GDM1 (cell line): ENCODE data around the gene TXLNG.
"Not testable (repeated sequence)": the region's sequence is repeated elsewhere in the genome, so short reads cannot be mapped to it uniquely, and the experiment has no call there.

ENCODE experiments used
- DNase-seq: peaks from one replicate; lab custom pipeline; 2025; lab: John Stamatoyannopoulos, UW

TXLNG gene

DNA sequence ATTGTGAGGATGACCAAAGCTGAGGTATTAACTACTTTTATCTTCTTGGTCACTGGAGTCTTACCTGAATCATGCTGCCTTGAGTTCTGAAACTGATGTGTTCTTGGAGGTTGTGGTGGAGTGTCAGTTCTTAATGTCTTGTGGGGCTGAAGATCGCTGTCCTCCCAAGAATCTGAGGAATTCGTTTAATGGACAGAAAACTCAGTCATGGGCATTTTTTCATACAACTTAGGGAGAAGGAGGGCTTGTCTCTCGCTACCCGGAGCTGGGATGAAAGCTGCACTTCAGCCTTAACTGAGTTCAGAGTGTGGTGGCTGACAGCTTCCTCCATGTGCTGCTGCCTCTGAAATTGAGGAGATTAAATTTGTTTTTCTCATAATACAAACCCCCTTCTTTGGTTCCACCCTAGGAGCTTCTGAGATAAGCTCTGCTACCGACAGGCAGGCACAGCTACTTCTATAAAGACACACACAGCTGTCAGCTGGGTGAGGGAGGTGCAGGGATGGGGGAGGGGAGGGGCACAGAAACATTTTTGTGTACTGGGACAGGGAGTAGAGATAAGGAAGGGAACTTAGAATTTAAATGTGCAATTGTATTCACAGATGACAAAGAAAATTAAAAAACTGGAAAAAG is 53.1 kb downstream of the TXLNG start:
- no peak for DNase-seq

DNA sequence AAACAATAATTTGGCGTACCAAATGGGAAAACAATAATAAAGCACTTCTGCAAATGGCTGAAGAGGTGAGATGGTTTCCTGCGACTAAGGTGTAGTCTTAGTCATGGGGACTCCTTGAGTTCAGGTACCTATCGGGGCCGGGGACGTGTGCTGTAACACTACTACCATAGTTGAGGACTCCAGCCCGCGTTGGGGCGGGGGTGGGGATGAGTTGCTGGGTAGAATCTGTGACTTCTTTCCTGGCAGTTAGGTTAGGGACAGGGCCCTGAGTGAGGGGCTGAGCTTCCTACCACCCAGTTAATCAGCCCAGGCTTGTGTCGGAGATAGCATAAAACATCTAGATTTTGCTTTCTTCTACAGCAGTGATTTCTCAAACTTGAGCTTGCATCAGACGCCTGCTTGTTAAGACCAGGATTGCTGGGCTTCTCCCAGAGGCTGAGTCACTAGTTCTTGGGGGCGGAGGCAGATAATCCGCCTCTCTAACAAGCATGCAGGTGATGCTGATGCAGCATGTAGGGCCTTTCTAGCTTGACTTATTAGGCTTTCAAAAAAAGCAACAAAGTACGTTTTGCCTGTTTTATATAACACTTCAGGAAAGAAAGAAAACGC is 53.7 kb downstream of the TXLNG start:
- DNase-seq: no peak

DNA sequence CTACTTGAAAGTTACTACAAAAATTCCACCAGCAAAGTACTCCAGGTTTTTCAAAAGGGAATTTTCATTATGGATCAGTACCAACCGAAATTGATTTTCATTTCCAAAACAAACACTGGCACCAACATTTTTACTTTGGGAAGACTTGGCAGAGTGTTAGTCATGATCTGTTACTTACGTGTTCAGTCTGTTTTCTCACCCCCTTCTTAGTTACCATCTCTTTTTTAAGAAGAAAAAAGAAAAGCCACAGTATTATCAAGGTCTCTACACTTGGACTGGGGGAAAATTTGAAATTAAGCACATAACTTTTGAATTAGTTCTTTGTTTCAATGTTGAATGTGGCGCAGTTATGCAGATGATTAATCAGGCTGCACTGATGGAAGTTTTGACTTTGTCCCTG is 56.4 kb downstream of the TXLNG start:
- no peak for DNase-seq

DNA sequence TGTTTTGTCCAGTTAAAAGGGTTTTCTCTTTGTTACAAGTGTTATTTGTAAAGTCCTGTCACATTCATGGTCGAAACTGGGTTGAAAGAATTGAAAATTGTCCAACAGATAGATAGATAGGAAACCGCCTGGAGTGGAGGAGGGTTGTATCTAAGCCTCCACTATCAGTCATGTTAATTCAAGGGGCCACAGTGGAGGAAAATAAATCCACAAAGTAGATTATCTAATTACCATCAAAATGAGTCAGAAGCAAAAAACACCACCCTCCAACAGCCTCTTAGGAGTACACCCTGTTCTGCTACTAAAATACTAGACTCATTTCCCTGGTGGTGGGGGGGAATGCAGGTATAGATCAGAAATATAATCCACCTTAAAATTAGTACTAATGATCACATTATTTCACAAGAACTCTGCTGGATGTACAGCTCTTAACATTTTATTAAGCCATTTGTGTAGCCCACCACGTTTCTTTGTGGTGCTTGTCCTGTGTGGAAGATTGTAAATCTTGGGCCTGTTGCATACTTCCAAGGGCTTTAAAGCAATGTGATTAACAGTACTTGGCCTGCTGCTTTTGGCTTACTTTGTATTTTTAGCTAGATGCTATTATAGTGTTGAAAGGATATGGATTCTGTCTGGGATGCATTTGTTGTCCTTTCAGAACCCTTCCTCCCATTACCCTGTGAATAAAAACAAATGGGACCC is 57.1 kb downstream of the TXLNG start:
- no peak for DNase-seq

DNA sequence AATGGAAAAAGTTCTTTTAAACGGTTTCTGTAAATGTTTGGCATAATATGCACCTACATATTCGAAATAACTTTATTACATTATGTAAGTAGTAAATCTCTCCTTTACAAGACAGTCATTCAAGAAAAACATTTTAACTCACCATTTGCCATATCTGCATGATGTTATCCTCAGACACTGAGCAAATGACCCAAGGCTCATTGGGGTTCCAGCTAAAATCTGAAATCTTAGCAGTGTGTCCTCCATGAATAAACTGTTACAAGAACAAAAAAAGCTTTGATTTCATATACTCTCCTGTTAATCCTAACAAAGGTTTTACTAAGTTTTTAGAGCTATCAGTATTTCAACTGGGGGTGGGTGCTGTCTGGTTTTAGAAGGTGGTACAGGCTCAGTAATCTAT is 59.4 kb downstream of the TXLNG start:
- no peak for DNase-seq

DNA sequence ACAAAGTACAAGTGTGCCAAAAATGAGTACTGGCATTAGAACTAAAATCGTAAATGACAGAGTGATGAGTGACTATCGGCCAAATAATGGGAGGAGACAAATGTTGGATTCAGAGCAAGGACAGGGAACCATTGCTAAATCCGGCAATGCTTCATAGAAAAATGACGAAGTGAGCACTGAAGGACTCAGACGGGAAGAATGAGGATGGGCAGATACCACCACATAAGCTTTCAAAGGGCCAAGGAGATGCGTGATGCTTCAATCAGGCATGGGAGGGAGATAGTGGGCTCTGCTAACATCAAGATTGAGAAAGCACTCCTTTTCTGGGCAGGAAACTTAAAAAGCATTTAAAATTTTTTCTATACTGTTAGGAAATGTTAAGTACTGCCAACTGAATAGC is 62.3 kb downstream of the TXLNG start:
- DNase-seq: no peak

DNA sequence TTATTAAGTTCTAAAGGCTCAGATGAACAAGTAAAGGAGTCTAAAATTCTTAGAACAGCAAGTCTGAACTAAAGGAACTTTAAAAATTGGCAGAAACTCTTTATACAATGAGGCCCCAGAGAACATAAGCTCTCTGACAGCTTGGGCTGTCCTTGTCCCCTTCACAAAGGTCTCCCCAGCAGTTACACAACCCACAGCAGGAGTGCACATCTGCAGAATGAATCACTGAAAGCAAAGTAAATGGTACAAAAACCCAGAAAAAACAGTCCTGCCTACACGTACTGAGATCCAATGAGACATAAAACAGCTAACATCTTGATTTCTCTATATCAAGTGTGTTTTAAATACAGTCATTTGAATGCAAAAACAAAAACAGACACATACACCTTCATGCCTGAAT is 65.2 kb downstream of the TXLNG start:
- no peak for DNase-seq

DNA sequence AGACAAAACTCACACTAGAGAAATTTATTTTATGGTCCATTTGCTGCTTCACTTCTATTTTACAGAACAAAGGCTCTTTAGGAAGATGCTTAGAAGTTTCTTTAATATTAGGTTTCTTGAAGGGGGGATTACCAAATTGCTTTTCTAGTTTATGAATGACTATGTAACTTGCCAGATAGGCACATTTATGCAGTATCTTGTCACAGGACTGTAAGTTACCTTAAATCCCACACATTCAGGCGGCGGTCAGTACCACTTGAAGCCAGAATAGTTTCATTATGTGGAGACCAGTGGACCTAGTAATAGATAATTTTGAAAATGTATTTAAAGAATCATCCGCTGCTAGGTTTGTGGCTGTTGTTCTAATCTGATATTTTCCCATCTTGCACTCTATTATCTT is 65.6 kb downstream of the TXLNG start:
- DNase-seq: no peak

DNA sequence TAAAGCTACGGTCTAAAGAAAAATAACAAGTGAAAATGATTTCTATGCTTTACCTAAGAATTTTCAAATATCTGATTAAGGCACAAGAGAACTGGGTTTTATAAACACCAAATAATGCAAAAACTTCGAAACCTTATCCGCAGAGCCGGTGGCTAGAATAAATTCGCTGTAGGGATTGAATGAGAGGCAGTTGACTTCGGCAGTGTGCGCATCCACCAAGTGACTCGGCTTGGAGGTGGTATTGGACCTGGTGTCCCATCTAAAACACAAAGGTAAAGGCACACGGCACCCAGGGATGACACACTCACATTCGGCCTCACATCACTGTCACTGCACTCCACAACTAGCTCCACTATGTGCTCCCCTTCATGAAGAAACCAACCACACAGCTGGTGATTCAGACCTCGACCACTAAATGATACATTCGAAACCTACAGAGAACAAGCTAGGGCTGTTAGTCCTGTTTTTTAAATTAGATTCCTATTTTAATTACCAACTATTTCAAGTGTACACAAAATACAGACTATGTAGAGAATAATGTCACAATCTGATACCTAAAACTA is 66.4 kb downstream of the TXLNG start:
- no peak for DNase-seq

DNA sequence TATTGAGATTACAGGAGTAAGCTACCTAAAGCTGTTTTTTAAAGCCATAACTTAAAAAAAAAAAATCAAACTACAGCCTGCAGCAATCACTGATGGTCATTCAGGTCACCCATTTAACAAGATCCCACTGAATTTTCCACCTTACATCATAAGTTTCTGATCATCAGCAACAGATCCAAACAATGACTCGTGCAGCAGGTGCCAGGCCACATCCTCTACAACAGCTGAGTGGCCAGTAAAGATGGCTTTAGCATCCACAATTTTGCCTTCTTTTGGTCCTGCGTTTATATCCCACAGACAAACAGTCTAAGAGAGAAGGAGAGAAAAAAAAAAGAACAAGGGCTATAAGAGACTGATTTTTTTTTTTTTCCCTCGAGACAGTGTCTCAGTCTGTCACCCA is 67.3 kb downstream of the TXLNG start:
- no peak for DNase-seq

DNA sequence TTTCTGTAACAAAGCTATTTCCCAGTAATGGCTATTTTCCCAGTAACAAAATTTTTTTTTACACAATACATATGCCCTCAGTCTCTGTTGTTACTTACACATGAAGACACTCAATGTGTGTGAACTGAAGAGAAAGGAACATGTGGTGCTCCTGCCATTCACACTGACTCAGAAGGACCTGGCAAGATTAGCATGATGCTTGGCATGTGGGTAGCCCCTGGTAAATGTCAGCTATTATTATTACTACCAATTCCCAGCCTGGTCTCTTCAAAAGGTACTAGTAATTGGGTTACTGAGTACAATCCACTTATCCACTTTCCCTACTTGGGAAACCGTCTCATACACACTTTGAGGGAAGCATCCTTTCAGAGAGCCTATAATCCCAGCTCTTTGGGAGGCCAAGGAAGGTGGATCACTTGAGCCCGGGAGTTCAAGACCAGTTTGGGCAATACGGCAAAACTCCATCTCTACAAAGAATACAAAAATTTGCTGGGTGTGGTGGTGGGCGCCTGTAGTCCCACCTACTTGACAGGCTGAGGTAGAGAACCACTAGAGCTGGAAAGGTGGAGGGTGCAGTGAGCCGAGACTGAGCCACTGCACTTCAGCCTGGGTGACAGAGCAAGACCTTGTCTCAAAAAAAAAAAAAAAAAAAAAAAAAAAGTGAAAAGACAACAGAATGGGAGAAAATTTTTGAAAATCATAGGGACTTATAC is 69.3 kb downstream of the TXLNG start:
- no peak for DNase-seq

DNA sequence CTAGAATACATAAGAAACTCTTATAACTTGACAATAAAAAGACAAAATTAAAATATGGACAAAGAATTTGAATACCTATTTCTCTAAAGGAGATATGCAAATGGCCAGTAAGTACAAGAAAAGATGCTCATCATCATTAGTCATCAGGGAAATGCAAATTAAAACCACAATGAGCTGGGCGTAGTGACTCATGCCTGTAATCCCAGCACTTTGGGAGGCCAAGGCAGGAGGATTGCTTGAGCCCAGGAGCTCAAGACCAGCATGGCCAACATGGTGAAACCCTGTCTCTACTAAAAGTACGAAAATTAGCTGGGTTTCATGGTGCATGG is 69.8 kb downstream of the TXLNG start:
- DNase-seq: not testable (repeated sequence)

DNA sequence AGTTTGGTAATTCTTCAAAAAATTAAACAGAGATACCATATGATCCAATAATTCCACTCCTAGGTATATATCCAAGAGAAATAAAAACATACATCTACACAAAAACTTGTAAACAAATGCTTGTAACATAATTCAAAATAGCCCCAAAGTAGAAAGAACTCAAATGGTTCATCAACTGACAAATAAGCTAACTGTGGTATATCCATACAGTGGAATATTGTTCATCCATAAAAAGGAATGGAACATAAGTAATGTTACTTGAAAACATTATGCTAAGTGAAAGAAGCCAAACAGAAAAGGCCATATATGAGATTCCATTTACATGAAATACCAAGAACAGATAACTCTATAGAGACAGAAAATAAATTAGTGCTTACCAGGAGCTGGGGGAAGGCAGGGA is 70.5 kb downstream of the TXLNG start:
- DNase-seq: no peak

DNA sequence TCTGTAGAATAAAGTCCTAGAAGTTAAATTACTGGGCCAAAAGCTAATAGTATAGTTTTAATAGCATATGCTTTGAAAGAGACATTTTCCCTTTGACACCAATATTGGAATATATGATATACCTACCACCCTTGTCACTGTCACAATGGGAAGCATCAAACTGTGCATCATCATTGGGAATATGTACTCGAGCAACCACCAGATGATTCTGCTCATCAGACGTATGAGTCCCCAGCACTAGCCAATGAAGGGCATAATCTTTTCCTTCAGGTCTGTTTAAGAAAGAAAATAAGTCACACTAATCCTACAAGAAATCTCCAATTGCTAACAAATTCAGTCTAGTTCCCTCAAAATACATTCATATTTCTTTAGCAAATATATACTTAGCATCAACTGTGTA is 76.6 kb downstream of the TXLNG start:
- no peak for DNase-seq

DNA sequence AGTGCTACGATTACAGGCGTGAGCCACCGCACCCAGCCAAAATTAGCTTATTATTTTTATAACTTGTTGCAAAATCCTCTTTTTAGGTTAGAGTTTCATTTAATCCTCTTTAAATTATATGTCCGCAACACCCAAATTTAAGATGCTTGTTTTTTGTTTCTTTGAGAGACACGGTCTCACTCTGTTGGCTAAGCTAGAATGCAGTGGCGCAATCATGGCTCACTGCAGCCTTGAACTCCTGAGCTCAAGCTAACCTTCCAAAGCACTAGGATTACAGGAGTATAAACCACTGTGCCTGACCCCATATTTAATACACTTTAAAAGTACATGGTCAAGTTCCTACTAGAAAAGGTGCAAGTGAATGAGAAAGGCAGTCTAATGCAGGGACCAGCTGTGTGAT is 81.7 kb downstream of the TXLNG start:
- DNase-seq: no peak

DNA sequence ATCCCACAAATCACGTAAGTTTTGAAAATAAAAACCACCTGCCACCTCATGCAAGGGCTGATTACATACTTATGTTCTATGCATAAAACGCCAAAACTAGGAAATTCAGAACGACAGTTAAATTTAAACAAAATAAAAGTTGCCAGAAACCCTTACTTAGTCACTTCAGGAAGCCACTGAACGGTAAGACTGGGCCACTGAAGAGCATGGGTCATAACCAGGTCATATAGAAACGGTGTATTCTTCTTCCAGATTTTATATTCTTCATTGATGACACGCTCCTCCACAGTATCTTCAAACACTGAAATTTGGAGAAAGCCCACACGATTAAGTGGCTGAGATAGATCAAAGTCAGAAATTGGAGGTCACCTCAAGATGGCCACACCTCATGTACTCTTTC is 82.7 kb downstream of the TXLNG start:
- DNase-seq: no peak

DNA sequence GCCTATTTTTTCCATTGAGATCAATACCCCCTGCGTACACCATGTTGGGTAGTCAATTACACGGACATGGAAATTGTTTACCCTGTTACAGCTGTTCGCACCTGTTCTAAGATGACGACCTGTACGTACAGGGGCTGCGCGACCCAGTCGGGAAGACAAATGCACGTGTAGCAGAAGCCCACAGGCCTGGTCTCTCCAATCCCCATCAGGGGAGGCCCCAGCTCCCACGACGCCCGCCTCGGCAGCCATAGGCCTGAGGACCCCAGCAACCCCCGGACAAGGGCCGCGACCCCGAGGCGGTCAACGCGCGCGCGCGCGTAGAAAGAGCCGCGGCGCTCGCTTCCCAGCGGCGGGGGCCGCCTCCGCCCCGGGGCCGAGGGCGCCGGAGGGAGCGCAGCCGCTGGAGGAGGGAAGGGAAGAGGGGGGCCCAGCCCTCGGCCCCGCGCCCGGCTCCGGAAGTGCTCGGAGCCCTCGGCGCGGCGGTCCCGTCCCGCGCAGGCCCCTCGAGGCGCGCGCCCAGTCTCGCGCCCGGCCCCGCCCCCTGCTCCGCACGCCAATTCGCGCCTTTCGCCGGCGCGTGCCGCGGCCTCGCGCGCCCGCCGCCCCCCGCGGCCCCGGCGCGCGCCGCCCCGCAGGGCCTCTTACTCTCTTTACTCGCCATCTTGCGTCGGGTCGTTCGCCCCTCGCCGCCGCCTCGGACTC is 83.3 kb downstream of the TXLNG start:
- peak; percentile 32 for DNase-seq

DNA sequence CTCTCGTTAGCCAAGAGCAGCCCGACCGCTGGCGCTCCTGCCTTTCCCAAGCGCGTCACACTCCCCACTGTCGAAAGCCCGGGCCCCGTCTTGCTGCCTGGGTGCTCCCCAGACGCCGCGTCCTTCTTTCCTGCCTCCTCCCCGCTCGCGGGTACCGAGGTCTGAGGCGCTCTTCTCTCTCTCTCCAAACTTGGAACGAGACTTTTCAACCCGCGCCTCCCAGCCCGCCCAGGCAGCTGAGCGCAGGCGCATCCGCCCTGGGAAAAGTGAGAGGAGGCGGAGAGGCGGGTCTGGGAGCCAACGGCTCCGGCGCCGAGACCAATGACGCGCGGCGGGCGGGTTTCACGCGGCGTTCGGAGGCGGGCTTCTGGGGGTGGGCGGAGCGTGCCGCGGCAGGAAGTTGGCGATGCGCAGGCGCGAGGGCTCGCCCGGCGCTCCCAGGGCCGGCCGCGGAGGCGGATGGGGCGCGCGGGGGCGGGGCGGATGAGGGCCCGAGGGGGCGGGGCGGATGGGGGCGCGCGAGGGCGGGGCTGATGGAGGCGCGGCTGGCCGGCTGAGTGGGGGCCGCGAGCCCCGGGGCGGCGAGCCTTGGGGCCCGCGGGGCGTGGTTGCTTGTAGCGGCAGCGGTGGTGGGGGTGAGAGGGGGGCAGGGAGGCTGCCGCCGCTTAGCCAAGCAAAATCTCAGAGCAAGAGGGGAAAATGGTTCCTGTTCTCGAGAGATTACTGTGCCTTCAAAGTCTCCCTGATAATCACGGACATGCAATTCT is 84.0 kb downstream of the TXLNG start, which contains the start of gene RBBP7:
Gene RBBP7 (minus strand): TSS at position 268 of the 767 bp plus-strand sequence. CDS start 309 bp downstream, outside the sequence.
- peak; percentile 93 for DNase-seq

DNA sequence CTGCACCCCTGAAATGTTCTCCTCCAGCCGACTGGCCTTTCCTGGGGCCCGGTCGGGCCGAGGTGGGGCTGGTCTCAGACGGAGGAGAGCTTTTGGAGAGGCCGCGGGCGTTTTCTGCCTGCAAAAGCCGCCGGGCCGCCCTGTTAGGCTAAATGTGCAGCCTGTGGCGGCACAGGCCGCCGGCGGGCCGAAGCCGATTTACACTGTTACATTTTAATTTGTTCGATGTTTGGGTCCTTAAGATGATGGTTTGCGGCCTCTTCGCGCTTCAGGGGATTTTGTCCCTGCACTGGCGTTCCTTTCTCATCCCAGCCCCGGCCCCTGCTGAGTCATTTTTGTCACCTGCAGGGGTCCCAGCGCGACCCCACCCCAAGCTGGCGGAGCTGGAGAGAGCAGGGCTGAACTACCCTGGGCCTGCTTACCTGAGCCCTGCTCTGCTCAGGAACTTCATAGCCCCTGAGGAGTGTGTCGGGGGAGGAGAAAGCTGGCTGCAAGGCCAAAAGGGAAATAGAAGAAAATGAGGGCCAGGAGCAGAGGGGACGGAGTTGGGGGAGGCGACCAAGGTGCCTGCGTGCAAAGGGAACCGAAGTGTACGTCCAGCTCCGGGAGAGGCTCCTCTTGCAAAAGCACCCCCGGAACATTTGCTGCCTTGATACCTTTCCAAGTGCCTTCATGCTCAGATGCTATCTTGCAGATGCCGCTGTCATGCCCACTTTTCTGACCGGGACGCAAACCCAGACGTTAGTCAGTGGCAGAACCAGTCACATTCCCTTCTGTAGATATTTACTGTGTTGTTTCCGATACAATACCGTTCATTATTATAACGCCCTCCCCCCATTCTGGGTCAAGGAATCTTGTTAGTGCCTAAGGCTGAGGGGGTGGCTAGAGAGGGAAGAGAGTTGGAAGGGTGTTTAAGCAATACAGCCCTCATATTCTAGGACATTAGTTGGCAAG is 84.9 kb downstream of the TXLNG start:
- peak; percentile 7 for DNase-seq

DNA sequence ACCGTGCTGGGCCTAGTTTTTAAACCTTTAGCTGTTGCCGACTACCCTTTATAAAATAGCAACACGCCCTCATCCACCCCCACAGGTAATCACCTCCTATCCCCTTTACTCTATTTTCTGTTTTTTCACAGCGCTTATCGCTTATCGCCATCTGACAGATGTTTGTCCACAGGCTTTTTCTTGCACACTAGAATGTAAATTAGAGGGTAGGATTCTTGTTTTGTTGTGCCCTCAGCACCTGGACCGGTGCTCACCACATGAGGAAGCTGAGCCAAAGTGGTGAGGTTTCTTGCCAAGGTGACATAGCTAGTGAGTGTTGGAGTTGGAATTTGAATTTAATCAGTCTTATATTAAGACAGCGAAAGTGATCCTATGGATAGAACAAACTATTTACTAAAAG is 86.8 kb downstream of the TXLNG start:
- DNase-seq: no peak
